Astrocyte (in vitro differentiated cells and primary cell): ENCODE data around the gene MKRN2OS. TPM values are rescaled to one million over a fixed set of nuclear protein-coding genes. Genes with fewer than 3 reads are reported as not detected.
"Not testable (repeated sequence)": the region's sequence is repeated elsewhere in the genome, so short reads cannot be mapped to it uniquely, and the experiment has no call there.

ENCODE experiments used
- DNase-seq: peaks from one replicate; pipeline ENCODE4 v3.0.0-alpha.2; 2010; ENCODE audit warnings: low read depth
- FAIRE-seq: peaks from 2 replicates; lab custom pipeline; 2011; peaks lifted over from hg19 to GRCh38; lab: Jason Lieb, UNC
- H2AFZ ChIP-seq: 2 replicates; pipeline ENCODE4 v1.6.0; 2012; ENCODE audit warnings: low read depth, low read length, inconsistent platforms
- H3K27ac ChIP-seq: 2 replicates; pipeline ENCODE4 v1.5.1; 2011; ENCODE audit warnings: low read depth, low read length, inconsistent platforms
- H3K27me3 ChIP-seq: 2 replicates; pipeline ENCODE4 v1.6.0; 2011; ENCODE audit warnings: low read length, inconsistent platforms; ENCODE audit not compliant: insufficient read depth
- H3K36me3 ChIP-seq: 2 replicates; pipeline ENCODE4 v1.5.1; 2011; ENCODE audit warnings: low read length, inconsistent platforms; ENCODE audit not compliant: insufficient read depth
- H3K4me1 ChIP-seq: 2 replicates; pipeline ENCODE4 v1.5.1; 2011; ENCODE audit warnings: low read length, inconsistent platforms; ENCODE audit not compliant: insufficient read depth
- H3K4me2 ChIP-seq: 2 replicates; pipeline ENCODE4 v1.6.0; 2012; ENCODE audit warnings: low read length, inconsistent platforms
- H3K4me3 ChIP-seq: 2 replicates; pipeline ENCODE4 v1.5.1; 2011; ENCODE audit warnings: low read depth, mild to moderate bottlenecking, low read length, inconsistent platforms; ENCODE audit not compliant: insufficient read depth
- H3K79me2 ChIP-seq: 2 replicates; pipeline ENCODE4 v1.6.0; 2012; ENCODE audit warnings: mild to moderate bottlenecking, low read length, inconsistent platforms; ENCODE audit not compliant: insufficient read depth
- H3K9ac ChIP-seq: 2 replicates; pipeline ENCODE4 v1.6.0; 2012; ENCODE audit warnings: mild to moderate bottlenecking, low read length, inconsistent platforms
- H3K9me3 ChIP-seq: 2 replicates; pipeline ENCODE4 v1.5.1; 2012; ENCODE audit warnings: low read depth, mild to moderate bottlenecking, low read length, inconsistent platforms; ENCODE audit not compliant: insufficient read depth
- H4K20me1 ChIP-seq: 2 replicates; pipeline ENCODE4 v1.6.0; 2012; ENCODE audit warnings: low read length, inconsistent platforms; ENCODE audit not compliant: insufficient read depth
- H3K27ac Mint-ChIP-seq: one replicate; pipeline ENCODE4 v1.8.0; 2021; ENCODE audit warnings: mild to moderate bottlenecking, mixed read lengths; ENCODE audit not compliant: unreplicated experiment
- H3K27me3 Mint-ChIP-seq: one replicate; pipeline ENCODE4 v1.8.0; 2021; ENCODE audit warnings: low read depth, mixed read lengths; ENCODE audit not compliant: unreplicated experiment
- H3K36me3 Mint-ChIP-seq: one replicate; pipeline ENCODE4 v1.8.0; 2021; ENCODE audit warnings: low read depth, mixed read lengths; ENCODE audit not compliant: unreplicated experiment
- H3K4me1 Mint-ChIP-seq: one replicate; pipeline ENCODE4 v1.8.0; 2021; ENCODE audit warnings: low read depth, mixed read lengths; ENCODE audit not compliant: unreplicated experiment
- H3K4me3 Mint-ChIP-seq: one replicate; pipeline ENCODE4 v1.8.0; 2021; ENCODE audit warnings: mild to moderate bottlenecking, moderate library complexity, mixed read lengths; ENCODE audit not compliant: unreplicated experiment
- H3K9me3 Mint-ChIP-seq: one replicate; pipeline ENCODE4 v1.8.0; 2021; ENCODE audit warnings: mild to moderate bottlenecking, mixed read lengths; ENCODE audit not compliant: unreplicated experiment
- CTCF ChIP-seq: IDR thresholded peaks from 2 replicates; pipeline ENCODE4 v1.5.1; 2011; ENCODE audit warnings: low read depth, mild to moderate bottlenecking, inconsistent platforms, low read length, moderate library complexity; ENCODE audit not compliant: insufficient read depth
- EZH2 ChIP-seq: IDR thresholded peaks from 2 replicates; pipeline ENCODE4 v1.6.1; 2012; ENCODE audit warnings: mild to moderate bottlenecking, low read length, inconsistent platforms; ENCODE audit not compliant: insufficient read depth
- total RNA-seq: library from RNA; stranded (reverse); gene quantifications from 2 replicates; pipeline ENCODE4 v1.2.1, GENCODE V29; 2021

Gene MKRN2OS
- total RNA-seq, 1 donor from 2014 or later: 0.25 TPM

GRCh38 chr3:12544652-12545472 is 437 bp downstream of the MKRN2OS start:
- Histone ChIP-seq H4K20me1 (no peaks in the 10 kb centered on the region), H3K27me3 (no peaks in the 10 kb centered on the region), H3K4me1 (no peaks in the 10 kb centered on the region), H3K4me3 (no peak overlapping the region), H3K9me3 (no peaks in the 10 kb centered on the region), H3K9ac (no peak overlapping the region), H2AFZ (no peak overlapping the region), H3K36me3 (no peaks in the 10 kb centered on the region), H3K4me2 (no peak overlapping the region), H3K79me2 (no peaks in the 10 kb centered on the region), H3K27ac (no peak overlapping the region)
- no peak for DNase-seq
- no peak overlapping the region for H3K4me3 Mint-ChIP-seq
- H3K36me3 Mint-ChIP-seq: no peaks in the 10 kb centered on the region
- FAIRE-seq: no peak
- H3K27ac Mint-ChIP-seq: no peak overlapping the region
- H3K4me1 Mint-ChIP-seq: no peaks in the 10 kb centered on the region
- no peaks in the 10 kb centered on the region for H3K27me3 Mint-ChIP-seq
- no peak for TF ChIP-seq EZH2
- no peak for TF ChIP-seq CTCF
- no peaks in the 10 kb centered on the region for H3K9me3 Mint-ChIP-seq

GRCh38 chr3:12543497-12543896 is 1.8 kb downstream of the MKRN2OS start:
- not testable (repeated sequence) for H4K20me1 ChIP-seq, H3K4me3 Mint-ChIP-seq, H3K36me3 Mint-ChIP-seq, H3K27me3 Mint-ChIP-seq, H3K27ac Mint-ChIP-seq, H3K9me3 ChIP-seq, H3K4me1 ChIP-seq, H3K9ac ChIP-seq, H3K27ac ChIP-seq, H3K4me1 Mint-ChIP-seq, DNase-seq, H3K4me2 ChIP-seq, H3K9me3 Mint-ChIP-seq, FAIRE-seq, H2AFZ ChIP-seq, H3K36me3 ChIP-seq, H3K4me3 ChIP-seq, H3K27me3 ChIP-seq, H3K79me2 ChIP-seq

- Mint-ChIP-seq H3K27me3 (no peaks in the 10 kb centered on the region), H3K4me1 (no peaks in the 10 kb centered on the region), H3K4me3 (no peak overlapping the region), H3K36me3 (no peaks in the 10 kb centered on the region), H3K9me3 (no peaks in the 10 kb centered on the region), H3K27ac (no peak overlapping the region)
- no peak for TF ChIP-seq CTCF
- TF ChIP-seq EZH2: no peak
- DNase-seq: no peak
- no peak overlapping the region for H2AFZ ChIP-seq
- H3K4me1 ChIP-seq: no peaks in the 10 kb centered on the region
- H3K9ac ChIP-seq: no peak overlapping the region
- FAIRE-seq: no peak
- H3K27ac ChIP-seq: no peak overlapping the region
- H3K27me3 ChIP-seq: no peaks in the 10 kb centered on the region
- no peaks in the 10 kb centered on the region for H3K9me3 ChIP-seq
- H3K36me3 ChIP-seq: no peaks in the 10 kb centered on the region
- H3K4me2 ChIP-seq: no peak overlapping the region
- H3K79me2 ChIP-seq: no peaks in the 10 kb centered on the region
- H3K4me3 ChIP-seq: no peak overlapping the region
- no peaks in the 10 kb centered on the region for H4K20me1 ChIP-seq
Measured at GRCh38 chr3:12541625-12542024, 3.7 kb downstream of the MKRN2OS start.
